ENCODE results near the gene ACOT8. TPM values are rescaled to one million over a fixed set of nuclear protein-coding genes. Genes with fewer than 3 reads are reported as not detected.
A peak's percentile ranks its signal among the peaks of the same experiment; 100 is the strongest.

The ACOT8 gene
- total and polyA plus RNA-seq, 12 donors, result 33.7 to 134 (median 62.5) TPM

- no peaks in the 10 kb centered on the region for H3K27me3 ChIP-seq
- DNase-seq, result peak; percentile 92 to 98 (median 97)
- peak within 1 kb of the TSS; percentile 67 to 96 (median 91) for H3K27ac ChIP-seq
- peak within 1 kb of the TSS; percentile 4 to 71 (median 62) for H3K4me3 ChIP-seq
- peaks cover 0 to 53% of the 10 kb centered on the region in 2 donors for H3K36me3 ChIP-seq (replicated peaks in 1 of 2)
- 0 to 7% (median 1%) methylated on average over 7 to 78 of the region's 78 CpGs for WGBS, 4 donors
- intact Hi-C loops (cut with DNase I), result no loop called here
- H3K4me1 ChIP-seq (replicated peaks in 1 of 2), result peaks cover 25 to 54% of the 10 kb centered on the region in 2 donors
- no peaks in the 10 kb centered on the region for H3K9me3 ChIP-seq (replicated peaks in 1 of 3)
- TF ChIP-seq POLR2A (IDR thresholded peaks at IDR 0.05), result peak; percentile 8 to 91
- TF ChIP-seq CTCF (IDR thresholded peaks at IDR 0.05), result no peak
These were observed 34.1 kb upstream of the ACOT8 start, which contains the start of the genes CTSA and NEURL2 for GRCh38 chr20:45890985-45891983. TSS of gene CTSA (plus strand) at chr20:45891335. CDS start at chr20:45891569, 234 bp downstream. TSS of gene NEURL2 (minus strand) at chr20:45891208. CDS start at chr20:45890991, 217 bp downstream.

GRCh38 chr20:45890077-45890984 lies 33.1 kb upstream of the ACOT8 start:
- H3K36me3 ChIP-seq (replicated peaks in 1 of 2), result peaks cover 0 to 44% of the 10 kb centered on the region in 2 donors
- DNase-seq, result peak; percentile 68 to 90 (median 73)
- TF ChIP-seq POLR2A (IDR thresholded peaks at IDR 0.05) (no peak), CTCF (IDR thresholded peaks at IDR 0.05) (peak; percentile 25 to 56 (median 44))
- H3K9me3 ChIP-seq (replicated peaks in 1 of 3), result no peaks in the 10 kb centered on the region
- peak overlapping the region in 3 of 4 donors; percentile 4 to 71 (median 64) for H3K4me3 ChIP-seq
- 9 to 45% (median 12%) methylated on average over 7 to 79 of the region's 79 CpGs for WGBS, 4 donors
- H3K27ac ChIP-seq, result peak overlapping the region; percentile 67 to 96 (median 91)
- H3K27me3 ChIP-seq, result no peaks in the 10 kb centered on the region
- intact Hi-C loops (cut with DNase I), result no loop called here
- peaks cover 28 to 51% of the 10 kb centered on the region in 2 donors for H3K4me1 ChIP-seq (replicated peaks in 1 of 2)

- no peak overlapping the region for H3K4me3 ChIP-seq
- intact Hi-C loops (cut with DNase I), result no loop called here
- 92 to 100% (median 95%) methylated on average over 2 to 3 of the region's 3 CpGs for WGBS, 4 donors
- peak overlapping the region in 1 of 5 donors; percentile 11 for H3K27ac ChIP-seq
- TF ChIP-seq CTCF (IDR thresholded peaks at IDR 0.05), result no peak
- no peak for TF ChIP-seq POLR2A (IDR thresholded peaks at IDR 0.05)
- H3K4me1 ChIP-seq (replicated peaks in 1 of 2), result peaks cover 36 to 55% of the 10 kb centered on the region in 2 donors
- peaks cover 0 to 29% of the 10 kb centered on the region in 2 donors for H3K36me3 ChIP-seq (replicated peaks in 1 of 2)
- DNase-seq, result no peak
- no peaks in the 10 kb centered on the region for H3K9me3 ChIP-seq (replicated peaks in 1 of 3)
- no peaks in the 10 kb centered on the region for H3K27me3 ChIP-seq
These were observed 31.5 kb upstream of the ACOT8 start for GRCh38 chr20:45888681-45889080.
